Brain microvascular endothelial cell (primary cell): ENCODE measurements around the gene CATSPERZ.
A peak's percentile ranks its signal among the peaks of the same experiment; 100 is the strongest.

ENCODE experiments used
- DNase-seq: peaks from one replicate; pipeline ENCODE4 v3.0.0-alpha.2; 2020
- H3K27ac ChIP-seq: fragments of 250-450 bp; sonication (Bioruptor Pico); 2 replicates; pipeline ENCODE4 v1.5.1; 2020; ENCODE audit warnings: mild to moderate bottlenecking, moderate library complexity
- H3K27me3 ChIP-seq: fragments of 250-450 bp; sonication (Bioruptor Pico); replicated peaks from 2 replicates; pipeline ENCODE4 v1.5.1; 2020; ENCODE audit warnings: mild to moderate bottlenecking
- H3K36me3 ChIP-seq: fragments of 250-450 bp; sonication (Bioruptor Pico); replicated peaks from 2 replicates; pipeline ENCODE4 v1.5.1; 2020; ENCODE audit warnings: mild to moderate bottlenecking
- H3K4me3 ChIP-seq: 2 replicates; pipeline ENCODE4 v1.5.1; 2011; ENCODE audit warnings: low read depth, mild to moderate bottlenecking, control low read depth, low read length, moderate library complexity
- in situ Hi-C: cut with HindIII; loops from 2 replicates; pipeline ENCODE4 v1.10.0; 2017; ENCODE audit warnings: low sequenced_read_pairs, low pct_ligation_motif_present
- TF ChIP-seq, protein P1 (sequence below): IDR thresholded peaks from 2 replicates; pipeline ENCODE4 v1.5.1; 2011; ENCODE audit warnings: low read depth, mild to moderate bottlenecking, moderate library complexity, low read length, control low read depth, inconsistent platforms; ENCODE audit errors: missing control alignments

Gene CATSPERZ

GRCh38 chr11:64253043-64253442 is 47.1 kb upstream of the CATSPERZ start:
- no peak for DNase-seq
- in situ Hi-C loops, result no loop called here
- H3K4me3 ChIP-seq, result peak overlapping the region; percentile 77

GRCh38 chr11:64253481-64253880 is 46.7 kb upstream of the CATSPERZ start:
- in situ Hi-C loops, result no loop called here
- TF ChIP-seq, protein P1, sequence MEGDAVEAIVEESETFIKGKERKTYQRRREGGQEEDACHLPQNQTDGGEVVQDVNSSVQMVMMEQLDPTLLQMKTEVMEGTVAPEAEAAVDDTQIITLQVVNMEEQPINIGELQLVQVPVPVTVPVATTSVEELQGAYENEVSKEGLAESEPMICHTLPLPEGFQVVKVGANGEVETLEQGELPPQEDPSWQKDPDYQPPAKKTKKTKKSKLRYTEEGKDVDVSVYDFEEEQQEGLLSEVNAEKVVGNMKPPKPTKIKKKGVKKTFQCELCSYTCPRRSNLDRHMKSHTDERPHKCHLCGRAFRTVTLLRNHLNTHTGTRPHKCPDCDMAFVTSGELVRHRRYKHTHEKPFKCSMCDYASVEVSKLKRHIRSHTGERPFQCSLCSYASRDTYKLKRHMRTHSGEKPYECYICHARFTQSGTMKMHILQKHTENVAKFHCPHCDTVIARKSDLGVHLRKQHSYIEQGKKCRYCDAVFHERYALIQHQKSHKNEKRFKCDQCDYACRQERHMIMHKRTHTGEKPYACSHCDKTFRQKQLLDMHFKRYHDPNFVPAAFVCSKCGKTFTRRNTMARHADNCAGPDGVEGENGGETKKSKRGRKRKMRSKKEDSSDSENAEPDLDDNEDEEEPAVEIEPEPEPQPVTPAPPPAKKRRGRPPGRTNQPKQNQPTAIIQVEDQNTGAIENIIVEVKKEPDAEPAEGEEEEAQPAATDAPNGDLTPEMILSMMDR, result no peak

More at GRCh38 chr11:64253043-64253442, 47.1 kb upstream of the CATSPERZ start:
- TF ChIP-seq, protein P1, result no peak
- Histone ChIP-seq H3K27ac (no peak overlapping the region), H3K27me3 (no peaks in the 10 kb centered on the region), H3K36me3 (peaks cover 29% of the 10 kb centered on the region)

DNA sequence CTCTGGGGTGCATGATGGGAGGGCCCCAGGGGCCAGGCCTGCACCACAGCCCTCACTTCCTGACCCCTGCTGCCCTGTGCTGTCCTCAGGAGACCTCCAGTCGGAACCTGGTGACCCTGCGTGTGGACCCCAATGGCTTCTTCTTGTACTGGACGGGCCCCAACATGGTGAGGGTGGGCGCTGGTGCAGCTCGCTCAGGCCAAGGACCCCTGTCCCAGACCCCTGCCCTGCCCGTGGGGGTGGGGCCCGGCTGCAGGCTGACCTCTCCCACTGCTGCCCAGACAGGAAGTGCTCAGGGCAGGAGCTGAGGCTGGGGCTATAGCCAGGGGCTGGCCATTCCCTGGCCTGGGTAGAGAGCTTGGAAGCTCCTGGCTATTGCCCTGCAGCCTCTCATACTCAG is 45.8 kb upstream of the CATSPERZ start:
- TF ChIP-seq, protein P1, result no peak
- Histone ChIP-seq H3K27me3 (no peaks in the 10 kb centered on the region), H3K27ac (no peak overlapping the region), H3K4me3 (no peak overlapping the region), H3K36me3 (peaks cover 42% of the 10 kb centered on the region)
- in situ Hi-C loops, result no loop called here
- DNase-seq, result no peak

More at GRCh38 chr11:64253481-64253880, 46.7 kb upstream of the CATSPERZ start:
- no peak for DNase-seq
- Histone ChIP-seq H3K27me3 (no peaks in the 10 kb centered on the region), H3K4me3 (no peak overlapping the region), H3K27ac (no peak overlapping the region), H3K36me3 (peaks cover 34% of the 10 kb centered on the region)

DNA sequence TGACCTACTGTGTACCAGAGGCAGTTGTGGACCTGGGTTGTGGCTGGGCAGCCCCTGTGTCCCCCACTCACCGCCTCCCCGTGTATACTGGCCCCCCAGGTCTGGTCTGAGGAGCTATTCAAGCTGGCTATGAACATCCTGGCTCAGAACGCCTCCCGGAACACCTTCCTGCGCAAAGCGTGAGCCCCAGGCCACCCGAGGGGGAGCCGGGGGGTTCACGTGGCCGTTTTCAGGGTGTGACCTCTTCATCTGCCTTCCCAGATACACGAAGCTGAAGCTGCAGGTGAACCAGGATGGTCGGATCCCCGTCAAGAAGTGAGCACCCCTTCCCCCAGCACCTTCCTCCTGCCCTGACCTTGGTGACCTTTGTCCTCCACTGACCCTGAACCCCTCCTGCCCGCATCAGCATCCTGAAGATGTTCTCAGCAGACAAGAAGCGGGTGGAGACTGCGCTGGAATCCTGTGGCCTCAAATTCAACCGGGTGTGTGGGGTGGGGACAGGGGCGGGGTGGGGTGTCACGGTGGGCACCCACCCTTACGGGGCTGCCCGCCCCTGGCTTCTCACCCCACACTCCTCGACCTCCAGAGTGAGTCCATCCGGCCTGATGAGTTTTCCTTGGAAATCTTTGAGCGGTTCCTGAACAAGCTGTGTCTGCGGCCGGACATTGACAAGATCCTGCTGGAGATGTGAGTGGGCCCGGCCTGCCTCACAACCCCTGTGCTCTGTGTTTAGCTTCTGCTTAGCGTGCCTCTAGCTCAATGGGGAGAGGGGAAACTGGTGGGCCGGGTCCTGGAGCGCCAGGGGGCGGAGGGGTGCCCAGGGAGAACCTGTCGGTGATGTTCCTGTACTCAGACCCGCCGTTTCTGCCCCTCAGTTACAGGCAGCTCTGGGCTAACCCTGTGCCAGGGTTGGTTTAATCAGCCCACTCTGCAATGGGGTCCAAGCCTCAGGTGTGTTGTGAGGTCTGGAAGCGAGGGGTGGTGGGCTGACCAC is 44.7 kb upstream of the CATSPERZ start:
- in situ Hi-C loops, result no loop called here

DNA sequence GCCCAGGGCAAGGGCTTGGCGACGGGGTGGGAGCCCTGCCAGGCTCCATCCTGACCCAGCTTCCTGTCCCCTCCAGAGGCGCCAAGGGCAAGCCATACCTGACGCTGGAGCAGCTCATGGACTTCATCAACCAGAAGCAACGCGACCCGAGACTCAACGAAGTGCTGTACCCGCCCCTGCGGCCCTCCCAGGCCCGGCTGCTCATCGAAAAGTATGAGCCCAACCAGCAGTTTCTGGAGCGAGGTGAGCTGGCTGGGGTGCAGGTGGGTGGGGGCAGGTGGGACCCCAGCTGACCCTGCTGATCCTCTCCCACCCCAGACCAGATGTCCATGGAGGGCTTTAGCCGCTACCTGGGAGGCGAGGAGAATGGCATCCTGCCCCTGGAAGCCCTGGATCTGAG is 43.9 kb upstream of the CATSPERZ start:
- no peaks in the 10 kb centered on the region for H3K27me3 ChIP-seq
- H3K36me3 ChIP-seq, result peaks cover 56% of the 10 kb centered on the region

More for the DNA sequence above, 44.7 kb upstream of the CATSPERZ start:
- H3K27me3 ChIP-seq, result no peaks in the 10 kb centered on the region
- no peak overlapping the region for H3K27ac ChIP-seq
- no peak overlapping the region for H3K4me3 ChIP-seq
- no peak for DNase-seq
- TF ChIP-seq, protein P1, result no peak
- peaks cover 52% of the 10 kb centered on the region for H3K36me3 ChIP-seq

More for the DNA sequence above, 43.9 kb upstream of the CATSPERZ start:
- Histone ChIP-seq H3K4me3 (no peak overlapping the region), H3K27ac (no peak overlapping the region)
- in situ Hi-C loops, result no loop called here
- DNase-seq, result no peak
- TF ChIP-seq, protein P1, result no peak
